Measurements from ENCODE around the gene IL3RA.

The IL3RA gene

DNA sequence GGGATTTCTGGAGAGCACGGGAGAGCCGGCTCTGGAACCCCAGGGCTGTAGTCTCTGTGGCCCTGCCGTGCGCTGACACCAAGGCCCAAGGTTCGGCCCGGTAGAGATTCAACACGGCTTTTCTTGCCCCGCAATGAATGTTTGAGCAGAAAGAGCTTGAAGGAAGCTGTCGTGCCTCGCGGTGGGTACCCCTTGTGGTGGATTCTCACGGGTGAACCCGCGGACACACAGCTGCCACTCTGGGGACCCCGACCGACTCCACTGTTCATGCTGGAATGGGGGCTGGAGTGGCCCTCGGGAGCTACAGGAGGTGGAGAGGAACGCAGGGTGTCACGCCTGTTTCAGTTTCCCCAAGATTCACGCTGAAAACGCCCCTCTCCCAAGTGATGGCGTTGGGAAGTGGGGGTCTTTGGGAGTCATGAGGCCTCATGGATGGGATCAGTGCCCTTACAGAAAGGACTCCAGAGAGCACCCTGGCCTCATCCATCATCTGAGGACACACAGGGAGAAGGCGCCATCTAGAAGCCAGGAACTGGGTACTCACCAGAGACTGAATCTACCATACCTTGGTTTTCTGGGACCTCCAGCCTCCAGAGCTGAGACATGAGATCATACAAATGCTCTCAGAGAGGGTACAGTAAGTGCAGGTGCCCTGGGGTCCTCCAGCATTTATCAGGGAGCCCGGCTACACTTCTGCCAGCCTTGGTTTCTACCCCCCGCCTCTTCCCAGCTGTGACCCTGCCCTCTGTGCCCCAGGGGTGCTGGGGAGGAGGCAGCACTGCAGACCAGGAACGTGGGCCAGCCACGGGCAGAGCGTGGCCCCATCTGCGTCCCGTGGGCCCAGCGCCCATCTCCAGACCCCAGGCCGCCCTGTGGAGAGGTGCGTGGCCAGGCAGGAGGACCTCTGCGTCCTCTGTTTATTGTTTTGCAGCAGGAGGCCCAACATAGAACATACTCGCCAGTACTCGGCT, 49.0 kb downstream of the IL3RA start:
- ATAC-seq (no peak), DNase-seq (peak; percentile 16)

GRCh38 chrX:1386338-1387127, 49.9 kb downstream of the IL3RA start:
- DNase-seq (no peak), ATAC-seq (no peak)

- DNase-seq: no peak
- no peak for ATAC-seq
Observed at GRCh38 chrX:1387141-1387776, 50.7 kb downstream of the IL3RA start.

- ATAC-seq (no peak), DNase-seq (no peak)
Observed at GRCh38 chrX:1388651-1389050, 52.1 kb downstream of the IL3RA start.

DNA sequence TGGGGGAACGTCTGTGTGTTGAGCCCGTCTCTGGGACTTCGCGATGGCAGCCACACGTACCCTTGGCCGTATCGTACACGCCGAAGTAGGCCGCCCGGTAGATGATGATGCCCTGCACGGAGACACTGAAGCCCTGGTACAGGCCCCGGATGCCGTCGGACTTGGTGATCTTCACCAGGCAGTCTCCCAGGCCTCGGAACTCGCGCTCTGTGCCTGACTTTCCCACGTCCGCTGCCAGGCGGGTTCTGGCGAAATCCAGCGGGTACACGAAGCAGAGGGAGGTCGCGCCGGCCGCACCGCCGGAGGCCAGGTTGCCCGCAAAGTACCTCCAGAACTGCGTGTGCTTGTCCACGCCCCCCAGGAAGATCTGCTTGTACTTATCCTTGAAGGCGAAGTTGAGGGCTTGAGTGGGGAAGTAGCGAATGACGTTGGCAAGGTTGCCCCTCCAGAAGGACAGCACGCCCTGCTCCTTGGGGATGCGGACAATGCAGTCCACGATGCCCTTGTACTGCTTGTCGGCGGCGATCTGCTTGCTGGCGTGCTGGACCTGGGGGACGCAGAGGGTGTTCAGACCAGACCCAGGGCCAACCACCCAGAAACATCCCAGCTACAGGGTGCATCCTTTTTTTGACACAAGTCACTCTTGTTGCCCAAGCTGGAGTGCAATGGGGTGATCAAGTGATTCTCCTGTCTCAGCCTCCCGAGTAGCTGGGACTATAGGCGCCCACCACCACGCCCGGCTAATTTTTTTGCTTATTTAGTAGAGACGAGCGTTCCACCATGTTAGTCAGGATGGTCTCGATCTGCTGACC, 52.8 kb downstream of the IL3RA start:
- DNase-seq (no peak), ATAC-seq (no peak)

GRCh38 chrX:1389993-1390285, 53.4 kb downstream of the IL3RA start:
- no peak for ATAC-seq
- DNase-seq: no peak

DNA sequence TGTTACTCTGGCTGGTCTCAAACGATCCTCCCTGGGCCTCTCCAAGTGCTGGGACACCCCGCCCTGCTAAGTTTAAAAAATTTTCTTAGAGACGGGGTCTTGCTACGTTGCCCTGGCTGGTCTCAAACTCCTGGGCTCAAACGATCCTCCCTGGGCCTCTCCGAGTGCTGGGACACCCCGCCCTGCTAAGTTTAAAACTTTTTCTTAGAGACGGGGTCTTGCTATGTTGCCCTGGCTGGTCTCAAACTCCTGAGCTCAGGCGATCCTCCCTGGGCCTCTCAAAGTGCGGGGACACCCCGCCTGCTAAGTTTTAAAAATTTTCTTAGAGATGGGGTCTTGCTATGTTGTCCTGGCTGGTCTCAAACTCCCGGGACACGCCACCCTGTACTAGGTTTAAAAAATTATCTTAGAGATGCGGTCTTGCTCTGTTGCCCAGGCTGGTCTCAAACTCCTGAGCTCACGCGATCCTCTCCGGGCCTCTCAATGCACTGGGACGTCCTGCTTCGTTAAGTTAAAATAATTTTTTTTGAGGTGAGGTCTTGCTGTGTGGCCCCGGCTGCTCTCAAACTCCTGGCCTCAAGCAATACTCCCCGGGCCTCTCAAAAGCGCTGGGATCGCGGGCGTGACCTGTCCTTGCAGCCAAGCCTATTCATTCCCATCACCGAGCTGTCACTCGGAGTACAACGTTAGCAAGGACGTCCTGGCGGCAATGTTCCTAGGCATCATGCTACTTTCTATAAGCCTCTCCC, 54.2 kb downstream of the IL3RA start:
- no peak for ATAC-seq

DNA sequence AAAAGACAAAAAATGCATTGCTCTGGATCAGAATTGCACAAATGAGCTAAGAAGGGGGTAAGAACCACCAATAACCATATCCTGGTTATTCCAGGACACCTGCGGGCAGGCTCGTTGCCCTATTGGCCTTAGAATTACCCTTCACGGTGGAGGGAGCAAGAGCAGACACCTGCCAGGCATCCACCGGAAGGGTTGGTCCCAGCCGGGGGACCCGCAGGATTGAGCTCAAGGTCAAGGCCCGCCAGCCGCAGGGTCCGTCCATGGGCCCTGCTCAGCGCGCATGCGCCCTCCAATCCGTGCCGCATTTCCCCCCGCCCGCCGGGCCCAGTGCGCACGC, 54.8 kb downstream of the IL3RA start:
- ATAC-seq: no peak
- DNase-seq: no peak

More for the DNA sequence above, 54.2 kb downstream of the IL3RA start:
- DNase-seq: peak; percentile 19

DNA sequence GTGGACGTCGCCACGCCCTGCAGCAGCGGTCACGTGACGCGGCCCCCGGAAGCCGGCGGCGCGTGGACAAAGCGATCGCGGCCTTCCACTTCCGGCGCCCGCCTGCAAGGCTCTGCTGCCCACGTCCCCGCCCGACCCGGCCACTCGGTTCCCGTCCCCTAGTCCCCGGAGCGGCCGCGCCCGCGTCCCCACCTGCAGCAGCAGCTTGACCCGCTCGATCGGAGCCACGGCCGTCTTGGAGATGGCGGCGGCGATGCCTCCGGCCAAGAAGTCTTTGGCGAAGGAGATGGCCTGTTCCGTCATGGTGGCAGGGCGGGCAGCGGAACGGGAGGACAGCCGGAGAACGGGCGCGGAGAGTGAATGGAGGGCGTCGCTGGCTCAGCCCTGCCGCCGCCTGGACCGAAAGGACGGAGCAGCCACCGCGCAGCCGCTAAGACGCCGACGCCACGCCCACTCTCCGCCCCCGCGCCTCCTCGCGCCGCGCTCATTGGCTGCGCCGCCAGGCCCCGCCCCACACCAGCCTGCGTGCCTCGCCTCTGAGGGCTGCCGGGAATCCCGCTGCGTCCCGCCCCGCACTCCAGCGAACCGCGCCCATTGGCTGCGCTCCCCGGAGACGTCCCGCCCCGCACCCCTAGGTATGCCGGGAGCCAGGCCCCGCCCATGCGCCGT, 55.3 kb downstream of the IL3RA start, which contains the start of gene SLC25A6:
Gene SLC25A6, minus strand, starts transcription at position 407 of the 669 bp plus-strand sequence. Its CDS starts 104 bp downstream, at position 303.
- DNase-seq (peak; percentile 100), ATAC-seq (peak; percentile 98)

DNA sequence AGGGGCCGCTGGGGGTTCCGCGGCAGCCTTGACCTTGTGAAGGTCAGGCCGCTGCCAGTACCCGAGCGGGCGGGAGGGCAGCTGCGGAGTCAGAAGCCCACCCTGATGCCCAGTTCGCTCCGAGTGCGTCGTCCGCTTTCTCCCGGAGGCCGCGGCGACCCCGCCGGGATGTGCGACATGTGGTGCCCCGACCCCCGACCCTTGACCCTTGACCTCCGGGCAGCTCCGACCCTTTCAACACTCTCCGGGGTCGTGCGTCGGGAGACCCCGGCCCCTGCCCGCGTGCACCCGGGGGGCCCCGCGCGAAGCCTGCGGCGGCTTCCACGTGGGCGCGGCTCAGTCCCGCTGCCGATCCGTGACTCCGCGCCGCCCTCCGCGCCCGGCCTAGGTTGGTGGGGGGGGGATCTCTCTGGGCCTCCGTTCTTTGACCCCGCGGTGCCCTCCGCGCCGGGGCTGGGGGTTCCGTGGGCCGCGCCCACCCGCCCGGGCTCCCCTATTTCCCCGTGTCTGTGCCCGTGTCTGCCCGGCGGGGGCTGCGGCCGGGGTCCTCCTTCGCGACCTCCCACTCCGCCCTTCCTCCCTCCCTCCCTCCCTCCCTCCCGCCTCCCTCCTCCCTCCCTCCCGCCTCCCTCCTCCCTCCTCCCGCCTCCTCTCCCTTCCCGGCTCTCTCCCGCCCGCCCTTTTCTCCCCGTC, 55.9 kb downstream of the IL3RA start:
- DNase-seq (peak; percentile 68), ATAC-seq (peak; percentile 33)

GRCh38 chrX:1393871-1394615, 57.5 kb downstream of the IL3RA start:
- ATAC-seq: no peak
- DNase-seq: no peak

DNA sequence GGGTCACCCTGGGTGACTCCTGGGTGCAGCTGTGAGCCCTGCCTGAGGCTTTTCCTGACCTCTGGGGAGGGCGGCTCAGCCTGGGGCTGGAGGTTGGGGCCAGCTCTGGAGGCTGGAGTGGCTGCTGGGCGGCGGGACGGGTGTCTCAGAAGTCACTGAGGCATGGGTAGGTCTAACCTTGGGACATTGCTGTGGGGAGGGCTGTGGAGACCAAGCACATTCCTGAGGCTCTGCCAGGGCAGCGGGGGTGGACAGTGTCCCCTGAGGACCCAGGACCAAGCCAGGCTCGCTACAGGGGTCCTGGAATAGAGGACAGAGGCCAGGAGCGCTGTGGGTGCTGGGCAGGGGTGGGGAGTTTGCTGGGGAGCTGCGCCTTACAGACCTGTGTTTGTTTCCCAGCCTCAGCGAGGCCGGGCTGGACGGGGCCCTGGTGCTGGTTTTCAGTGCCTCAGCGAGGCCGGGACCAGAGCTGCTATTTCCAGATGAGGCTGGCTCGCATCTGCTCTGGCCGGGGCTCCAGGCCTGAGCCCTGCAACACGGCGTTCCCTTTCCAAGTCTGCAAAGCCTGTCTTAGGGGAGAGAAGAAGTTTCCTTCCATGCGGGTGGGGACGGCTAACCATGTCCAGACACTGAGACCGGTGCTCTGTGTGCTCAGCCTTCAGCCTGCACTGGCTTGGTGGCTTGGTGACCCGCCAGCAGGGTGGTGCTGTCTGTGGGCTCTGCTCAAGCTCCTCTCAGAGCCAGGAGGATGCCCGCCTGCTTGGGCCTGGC, 58.3 kb downstream of the IL3RA start:
- ATAC-seq (no peak), DNase-seq (no peak)

DNA sequence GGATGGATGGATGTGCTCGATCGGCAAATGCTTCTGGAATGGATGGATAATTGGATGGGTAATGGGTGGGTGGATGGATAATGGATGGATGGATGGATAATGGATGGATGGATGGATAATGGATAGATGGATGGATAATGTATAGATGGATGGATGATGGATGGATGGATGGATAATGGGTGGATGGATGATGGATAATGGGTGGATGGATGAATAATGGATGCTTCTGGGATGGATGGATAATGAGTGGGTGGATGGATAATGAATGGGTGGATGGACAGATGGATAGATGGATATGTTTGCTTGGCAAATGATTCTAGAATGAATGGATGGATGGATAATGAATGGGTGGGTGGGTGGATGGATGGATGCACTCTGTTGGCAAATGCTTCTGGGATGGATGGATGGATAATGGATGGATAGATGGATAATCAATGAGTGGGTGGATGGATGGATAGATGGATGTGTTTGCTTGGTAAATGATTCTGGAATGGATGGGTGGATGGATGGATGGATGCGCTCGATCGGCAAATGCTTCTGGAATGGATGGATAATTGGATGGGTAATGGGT, 59.1 kb downstream of the IL3RA start:
- no peak for ATAC-seq
- no peak for DNase-seq

DNA sequence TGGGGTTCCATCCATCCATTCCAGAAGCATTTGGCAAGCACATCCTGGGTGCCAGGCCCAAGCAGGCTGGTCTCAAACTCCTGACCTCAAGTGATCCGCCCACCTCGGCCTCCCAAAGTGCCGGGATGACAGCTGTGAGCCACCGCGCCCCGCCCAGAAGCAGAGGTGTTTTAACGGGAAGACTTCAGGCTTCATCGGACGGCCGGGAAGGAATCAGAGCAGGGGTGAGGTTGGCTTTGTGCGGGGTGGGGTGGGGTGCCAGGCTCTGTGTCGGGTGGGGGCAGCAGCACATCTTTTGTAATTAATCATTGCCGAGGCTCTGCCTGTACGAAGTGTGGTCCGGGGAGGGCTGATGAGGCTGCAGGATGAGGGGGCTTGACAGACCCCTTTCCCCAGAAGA, 60.4 kb downstream of the IL3RA start:
- ATAC-seq: no peak
- no peak for DNase-seq

GRCh38 chrX:1397441-1398270, 61.1 kb downstream of the IL3RA start:
- DNase-seq (no peak), ATAC-seq (no peak)

DNA sequence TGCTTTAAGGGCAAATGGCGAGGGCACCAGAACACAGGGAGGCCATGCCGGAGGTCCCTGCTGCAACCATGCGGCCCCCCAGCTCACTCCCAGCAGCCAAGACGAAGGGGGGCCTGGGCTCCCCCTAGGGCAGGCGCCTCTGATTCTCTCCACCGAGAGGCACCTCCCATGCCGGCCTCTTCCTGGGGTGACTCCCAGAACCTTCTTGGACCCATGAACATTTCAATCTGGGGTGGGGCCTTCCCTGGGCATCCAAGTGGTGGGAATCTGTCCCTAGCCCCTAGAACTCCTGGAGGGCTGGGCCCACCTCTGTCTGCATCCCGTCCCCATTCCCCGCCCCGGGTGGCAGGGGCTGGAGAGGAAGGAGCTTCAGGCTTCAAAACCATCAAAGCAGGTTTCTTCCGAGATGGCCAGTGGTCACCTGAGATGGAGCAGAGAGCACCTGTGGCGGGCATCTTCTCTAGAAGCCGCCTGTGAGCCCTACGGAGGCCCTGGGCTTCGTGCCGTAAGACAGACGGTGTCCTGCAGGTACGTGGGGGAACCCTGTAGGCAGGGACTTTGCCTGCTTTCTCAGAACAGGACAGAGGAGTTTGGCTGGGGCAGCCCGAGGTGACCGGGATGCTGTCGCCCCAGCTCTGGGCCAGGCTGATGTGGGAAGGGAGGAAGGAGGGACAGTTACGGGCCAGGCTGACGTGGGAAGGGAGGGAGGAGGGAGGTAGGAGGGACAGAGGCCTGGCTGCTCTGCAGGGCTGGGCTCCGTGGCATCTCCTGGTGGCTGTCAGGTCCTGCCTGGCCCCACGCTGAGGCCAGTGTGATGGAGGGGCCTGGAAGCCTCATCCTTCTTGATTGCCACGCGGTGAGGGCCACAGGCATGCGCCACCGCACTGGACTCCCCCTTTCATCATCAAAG, 62.1 kb downstream of the IL3RA start:
- ATAC-seq (no peak), DNase-seq (no peak)

All from stimulated activated naive CD8-positive, alpha-beta T cell treated with anti-CD3 and anti-CD28 coated beads, Interleukin-15, Interleukin-2, amounts not matched to agents 100 U/mL and 50 U/mL, for 24 hours (primary cell).